MM.1S (cell line): ENCODE results near the gene SERPINA9.
"Not testable (repeated sequence)": the region's sequence is repeated elsewhere in the genome, so short reads cannot be mapped to it uniquely, and the experiment has no call there.

Experiments used
- DNase-seq: peaks from one replicate; pipeline ENCODE4 v3.0.0-alpha.2; 2015
- H2AFZ ChIP-seq: fragments of 300-600 bp; sonication (generic); 2 replicates; pipeline ENCODE4 v1.6.0; 2016; ENCODE audit warnings: antibody characterized with exemption, low read length
- H3F3A ChIP-seq: fragments of 300-600 bp; sonication (generic); 2 replicates; pipeline ENCODE4 v1.6.1; 2016; ENCODE audit warnings: mild to moderate bottlenecking, antibody characterized with exemption, low read length, moderate library complexity, mixed read lengths; ENCODE audit not compliant: insufficient read depth
- H3K27ac ChIP-seq: fragments of 300-600 bp; sonication (generic); 2 replicates; pipeline ENCODE4 v1.5.1; 2016; ENCODE audit warnings: mild to moderate bottlenecking, low read length
- H3K27me3 ChIP-seq: fragments of 300-600 bp; sonication (generic); replicated peaks from 2 replicates; pipeline ENCODE4 v1.6.0; 2016; ENCODE audit warnings: low read length; ENCODE audit not compliant: insufficient read depth
- H3K36me3 ChIP-seq: fragments of 300-600 bp; sonication (generic); replicated peaks from 2 replicates; pipeline ENCODE4 v1.6.1; 2016; ENCODE audit warnings: mild to moderate bottlenecking, low read length, mixed read lengths; ENCODE audit not compliant: insufficient read depth
- H3K4me1 ChIP-seq: fragments of 300-600 bp; sonication (generic); 2 replicates; pipeline ENCODE4 v1.6.1; 2016; ENCODE audit warnings: low read length, mixed read lengths
- H3K4me2 ChIP-seq: fragments of 300-600 bp; sonication (generic); 2 replicates; pipeline ENCODE4 v1.6.0; 2016; ENCODE audit warnings: low read depth, low read length
- H3K4me3 ChIP-seq: fragments of 300-600 bp; sonication (generic); 2 replicates; pipeline ENCODE4 v1.5.1; 2016; ENCODE audit warnings: low read length, mixed read lengths
- H3K79me2 ChIP-seq: fragments of 300-600 bp; sonication (generic); 2 replicates; pipeline ENCODE4 v1.6.1; 2016; ENCODE audit warnings: mixed run types, low read length, mixed read lengths
- H3K9ac ChIP-seq: fragments of 300-600 bp; sonication (generic); 2 replicates; pipeline ENCODE4 v1.6.1; 2016; ENCODE audit warnings: low read length, mixed read lengths
- H3K9me2 ChIP-seq: fragments of 300-600 bp; sonication (generic); replicated peaks from 2 replicates; pipeline ENCODE4 v1.6.1; 2016; ENCODE audit warnings: mild to moderate bottlenecking, low read length, mixed read lengths; ENCODE audit not compliant: insufficient read depth
- H3K9me3 ChIP-seq: fragments of 300-600 bp; sonication (generic); replicated peaks from 2 replicates; pipeline ENCODE4 v1.6.1; 2016; ENCODE audit warnings: mild to moderate bottlenecking, low read length, mixed read lengths; ENCODE audit not compliant: insufficient read depth
- H4K20me1 ChIP-seq: fragments of 300-600 bp; sonication (generic); 2 replicates; pipeline ENCODE4 v1.6.1; 2016; ENCODE audit warnings: mild to moderate bottlenecking, low read length, moderate library complexity, mixed read lengths; ENCODE audit not compliant: insufficient read depth
- EZH2 ChIP-seq: fragments of 300-600 bp; sonication (generic); optimal IDR thresholded peaks from 2 replicates; pipeline ENCODE3; 2017; ENCODE audit warnings: low read depth, mild to moderate bottlenecking, antibody characterized with exemption, low read length, mixed read lengths
- EZH2phosphoT487 ChIP-seq: fragments of 300-600 bp; sonication (generic); IDR thresholded peaks from 2 replicates; pipeline ENCODE4 v1.6.1; 2018; ENCODE audit warnings: antibody characterized with exemption, low read length
- TF ChIP-seq, protein P1 (sequence below): fragments of 300-600 bp; sonication (generic); IDR thresholded peaks from 2 replicates; pipeline ENCODE4 v1.5.1; 2016; ENCODE audit warnings: antibody characterized with exemption, low read length, mixed read lengths

Gene SERPINA9

DNA sequence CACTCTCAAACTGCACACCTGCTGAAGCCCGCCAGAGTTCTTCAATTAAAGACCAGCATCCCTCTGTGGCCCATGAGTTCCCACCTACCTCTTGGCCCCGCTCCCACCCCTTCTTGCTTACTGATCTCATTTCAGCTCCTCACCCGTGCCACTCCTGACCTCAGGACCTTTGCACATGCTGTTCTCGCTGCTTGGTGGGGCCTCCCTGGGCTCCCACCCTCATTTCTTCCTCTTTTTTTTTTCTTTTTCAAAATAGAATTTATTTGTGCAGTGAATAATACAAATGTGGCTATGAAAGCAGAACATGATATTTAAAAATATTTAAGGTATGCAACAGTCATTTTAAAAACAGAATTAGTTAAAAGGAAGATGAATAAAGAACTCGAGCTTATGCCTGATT lies 8.5 kb upstream of the SERPINA9 start:
- Histone ChIP-seq H3K4me3 (no peak overlapping the region), H3K27ac (no peak overlapping the region), H3K9ac (no peak overlapping the region), H3K36me3 (no peaks in the 10 kb centered on the region), H3K9me2 (no peaks in the 10 kb centered on the region), H3K27me3 (no peaks in the 10 kb centered on the region), H4K20me1 (no peaks in the 10 kb centered on the region), H2AFZ (no peak overlapping the region), H3K79me2 (no peaks in the 10 kb centered on the region), H3K4me1 (no peaks in the 10 kb centered on the region), H3K9me3 (no peaks in the 10 kb centered on the region), H3F3A (no peaks in the 10 kb centered on the region), H3K4me2 (no peak overlapping the region)
- TF ChIP-seq EZH2phosphoT487 (no peak), EZH2 (no peak)
- TF ChIP-seq, protein P1, sequence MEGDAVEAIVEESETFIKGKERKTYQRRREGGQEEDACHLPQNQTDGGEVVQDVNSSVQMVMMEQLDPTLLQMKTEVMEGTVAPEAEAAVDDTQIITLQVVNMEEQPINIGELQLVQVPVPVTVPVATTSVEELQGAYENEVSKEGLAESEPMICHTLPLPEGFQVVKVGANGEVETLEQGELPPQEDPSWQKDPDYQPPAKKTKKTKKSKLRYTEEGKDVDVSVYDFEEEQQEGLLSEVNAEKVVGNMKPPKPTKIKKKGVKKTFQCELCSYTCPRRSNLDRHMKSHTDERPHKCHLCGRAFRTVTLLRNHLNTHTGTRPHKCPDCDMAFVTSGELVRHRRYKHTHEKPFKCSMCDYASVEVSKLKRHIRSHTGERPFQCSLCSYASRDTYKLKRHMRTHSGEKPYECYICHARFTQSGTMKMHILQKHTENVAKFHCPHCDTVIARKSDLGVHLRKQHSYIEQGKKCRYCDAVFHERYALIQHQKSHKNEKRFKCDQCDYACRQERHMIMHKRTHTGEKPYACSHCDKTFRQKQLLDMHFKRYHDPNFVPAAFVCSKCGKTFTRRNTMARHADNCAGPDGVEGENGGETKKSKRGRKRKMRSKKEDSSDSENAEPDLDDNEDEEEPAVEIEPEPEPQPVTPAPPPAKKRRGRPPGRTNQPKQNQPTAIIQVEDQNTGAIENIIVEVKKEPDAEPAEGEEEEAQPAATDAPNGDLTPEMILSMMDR: no peak
- no peak for DNase-seq

GRCh38 chr14:94483729-94484275 lies 7.8 kb upstream of the SERPINA9 start:
- Histone ChIP-seq H3F3A (no peaks in the 10 kb centered on the region), H3K9me3 (no peaks in the 10 kb centered on the region), H3K27me3 (no peaks in the 10 kb centered on the region), H2AFZ (no peak overlapping the region), H4K20me1 (no peaks in the 10 kb centered on the region), H3K79me2 (no peaks in the 10 kb centered on the region), H3K4me2 (no peak overlapping the region), H3K4me3 (no peak overlapping the region), H3K9ac (no peak overlapping the region), H3K36me3 (no peaks in the 10 kb centered on the region), H3K27ac (no peak overlapping the region), H3K9me2 (no peaks in the 10 kb centered on the region), H3K4me1 (no peaks in the 10 kb centered on the region)
- no peak for TF ChIP-seq EZH2
- TF ChIP-seq, protein P1: no peak
- TF ChIP-seq EZH2phosphoT487: no peak
- DNase-seq: no peak

GRCh38 chr14:94483071-94483451 lies 7.1 kb upstream of the SERPINA9 start:
- H3F3A ChIP-seq: no peaks in the 10 kb centered on the region
- H3K9ac ChIP-seq: no peak overlapping the region
- H3K36me3 ChIP-seq: no peaks in the 10 kb centered on the region
- no peaks in the 10 kb centered on the region for H3K79me2 ChIP-seq
- no peak overlapping the region for H3K4me2 ChIP-seq
- H2AFZ ChIP-seq: no peak overlapping the region
- no peaks in the 10 kb centered on the region for H3K27me3 ChIP-seq
- TF ChIP-seq, protein P1: no peak
- TF ChIP-seq EZH2: no peak
- TF ChIP-seq EZH2phosphoT487: no peak
- H3K4me3 ChIP-seq: no peak overlapping the region
- no peak overlapping the region for H3K27ac ChIP-seq
- no peak for DNase-seq
- H3K4me1 ChIP-seq: no peaks in the 10 kb centered on the region
- no peaks in the 10 kb centered on the region for H4K20me1 ChIP-seq
- no peaks in the 10 kb centered on the region for H3K9me2 ChIP-seq
- H3K9me3 ChIP-seq: no peaks in the 10 kb centered on the region

GRCh38 chr14:94482132-94483070 lies 6.4 kb upstream of the SERPINA9 start:
- not testable (repeated sequence) for H3K9ac ChIP-seq, H3K9me3 ChIP-seq, H3K27ac ChIP-seq, H3K36me3 ChIP-seq, DNase-seq, H3K79me2 ChIP-seq, H3K27me3 ChIP-seq, H3K4me3 ChIP-seq, H3K9me2 ChIP-seq, H2AFZ ChIP-seq, H3K4me2 ChIP-seq, H4K20me1 ChIP-seq, H3F3A ChIP-seq, H3K4me1 ChIP-seq
